IMR-90 (cell line): ENCODE data around the gene PDE5A. TPM values are rescaled to one million over a fixed set of nuclear protein-coding genes. Genes with fewer than 3 reads are reported as not detected.

ENCODE experiments used
- ATAC-seq: fragments of 200-7000 bp; cut with Tn5 transposase; 2 replicates; pipeline ENCODE4 v1.9.1; 2020; ENCODE audit warnings: low read depth, mild to moderate bottlenecking, moderate library complexity
- BruUV-seq: library from RNA; stranded (reverse); fragments of 400-500 nt; replicated peaks from 2 replicates; lab custom pipeline; 2021; lab: Mats Ljungman, UMichigan
- CTCF ChIA-PET: fragments of 300-600 bp; formaldehyde crosslinking; extraction: SDS; loops from one replicate; lab custom pipeline; 2021; ENCODE audit warnings: antibody characterized with exemption; lab: Yijun Ruan, JAX
- POLR2A ChIA-PET: fragments of 300-600 bp; sonication (Branson Sonifier 250); formaldehyde crosslinking; loops from one replicate; lab custom pipeline; 2022; ENCODE audit warnings: antibody characterized with exemption; ENCODE audit not compliant: unreplicated experiment; lab: Charles Lee
- DNase-seq: peaks from one replicate; pipeline ENCODE4 v3.0.0; 2013
- H2AFZ ChIP-seq: replicated peaks from 2 replicates; pipeline ENCODE3; 2013; ENCODE audit warnings: low read length, mild to moderate bottlenecking; ENCODE audit not compliant: poor library complexity
- H2AK5ac ChIP-seq: 2 replicates; pipeline ENCODE4 v1.6.1; 2013; ENCODE audit warnings: low read depth, low read length, inconsistent platforms
- H2AK9ac ChIP-seq: replicated peaks from 2 replicates; pipeline ENCODE3; 2013; ENCODE audit warnings: mild to moderate bottlenecking, low read depth, low read length, moderate library complexity; ENCODE audit not compliant: poor library complexity
- H2BK120ac ChIP-seq: 2 replicates; pipeline ENCODE4 v1.6.1; 2013; ENCODE audit warnings: low read depth, low read length, inconsistent platforms
- H2BK15ac ChIP-seq: 3 replicates; pipeline ENCODE4 v1.6.1; 2013; ENCODE audit warnings: low read depth, low read length, inconsistent platforms
- H2BK20ac ChIP-seq: 2 replicates; pipeline ENCODE4 v1.6.1; 2013; ENCODE audit warnings: low read depth, mild to moderate bottlenecking, inconsistent platforms, low read length, moderate library complexity
- H2BK5ac ChIP-seq: 2 replicates; pipeline ENCODE4 v1.6.1; 2013; ENCODE audit warnings: mild to moderate bottlenecking, low read depth, low read length, inconsistent platforms; ENCODE audit not compliant: poor library complexity, severe bottlenecking
- H3K14ac ChIP-seq: replicated peaks from 2 replicates; pipeline ENCODE4 v1.6.1; 2013; ENCODE audit warnings: low read depth, low read length, inconsistent platforms
- H3K18ac ChIP-seq: 2 replicates; pipeline ENCODE4 v1.6.1; 2013; ENCODE audit warnings: low read depth, low read length, control low read depth
- H3K23ac ChIP-seq: 2 replicates; pipeline ENCODE4 v1.6.1; 2013; ENCODE audit warnings: low read depth, low read length, inconsistent platforms
- H3K27ac ChIP-seq: 2 replicates; pipeline ENCODE4 v1.5.1; 2013; ENCODE audit warnings: mild to moderate bottlenecking, control low read depth, low read length; ENCODE audit not compliant: insufficient read depth
- H3K27me3 ChIP-seq: 2 replicates; pipeline ENCODE4 v1.6.1; 2013; ENCODE audit warnings: low read length; ENCODE audit not compliant: control insufficient read depth, insufficient read depth
- H3K36me3 ChIP-seq: 2 replicates; pipeline ENCODE4 v1.6.1; 2013; ENCODE audit warnings: low read length, mixed read lengths; ENCODE audit not compliant: control insufficient read depth, insufficient read depth
- H3K4ac ChIP-seq: 2 replicates; pipeline ENCODE4 v1.6.1; 2013; ENCODE audit warnings: low read depth, low read length, inconsistent platforms
- H3K4me1 ChIP-seq: 2 replicates; pipeline ENCODE4 v1.6.1; 2013; ENCODE audit warnings: low read length, mixed read lengths; ENCODE audit not compliant: control insufficient read depth, insufficient read depth
- H3K4me2 ChIP-seq: 2 replicates; pipeline ENCODE4 v1.6.1; 2013; ENCODE audit warnings: low read depth, mild to moderate bottlenecking, control low read depth, low read length, moderate library complexity
- H3K4me3 ChIP-seq: 2 replicates; pipeline ENCODE4 v1.5.1; 2013; ENCODE audit warnings: low read depth, mild to moderate bottlenecking, control low read depth, low read length, moderate library complexity; ENCODE audit not compliant: insufficient read depth
- H3K56ac ChIP-seq: 2 replicates; pipeline ENCODE4 v1.6.1; 2013; ENCODE audit warnings: low read length, inconsistent platforms; ENCODE audit not compliant: insufficient read depth; ENCODE audit errors: extremely low read depth
- H3K79me1 ChIP-seq, 2 experiments: 2 replicates each; pipeline ENCODE4 v1.6.1; 2013; ENCODE audit warnings: low read length in 2 of 2, inconsistent platforms in 1 of 2, low read depth in 1 of 2
- H3K9ac ChIP-seq: 2 replicates; pipeline ENCODE4 v1.6.1; 2013; ENCODE audit warnings: low read depth, low read length, control low read depth
- H3K9me1 ChIP-seq: 2 replicates; pipeline ENCODE4 v1.6.1; 2013; ENCODE audit warnings: low read length, inconsistent platforms; ENCODE audit not compliant: insufficient read depth
- H3K9me3 ChIP-seq: 2 replicates; pipeline ENCODE4 v1.6.1; 2013; ENCODE audit warnings: low read length; ENCODE audit not compliant: control insufficient read depth, insufficient read depth
- H4K20me1 ChIP-seq: 2 replicates; pipeline ENCODE4 v1.6.1; 2013; ENCODE audit warnings: low read length, inconsistent platforms; ENCODE audit not compliant: insufficient read depth
- H4K5ac ChIP-seq: 2 replicates; pipeline ENCODE4 v1.6.1; 2013; ENCODE audit warnings: mild to moderate bottlenecking, low read depth, low read length, control low read depth
- H4K8ac ChIP-seq, 2 experiments: 2 replicates each; pipeline ENCODE4 v1.6.1; 2013; ENCODE audit warnings: low read depth in 2 of 2, low read length in 2 of 2, control low read depth in 1 of 2, inconsistent platforms in 1 of 2
- H4K91ac ChIP-seq: 2 replicates; pipeline ENCODE4 v1.6.1; 2013; ENCODE audit warnings: low read depth, low read length, inconsistent platforms; ENCODE audit not compliant: insufficient read depth
- CEBPB ChIP-seq: IDR thresholded peaks from 2 replicates; pipeline ENCODE4 v1.6.1; 2012; ENCODE audit warnings: low read depth, low read length, improper control_type of control experiment
- CHD1 ChIP-seq: IDR thresholded peaks from 2 replicates; pipeline ENCODE4 v1.6.1; 2012; ENCODE audit warnings: low read depth, low read length, improper control_type of control experiment
- dilution Hi-C: fragments of 300-500 bp; cut with HindIII; formaldehyde crosslinking; loops from one replicate; pipeline ENCODE4 v1.14.3; 2018; ENCODE audit warnings: low sequenced_read_pairs; ENCODE audit not compliant: unreplicated experiment
- in situ Hi-C: fragments of 300-500 bp; cut with MboI; formaldehyde crosslinking; loops from 3 replicates; pipeline ENCODE4 v1.14.3; 2019; ENCODE audit warnings: low sequenced_read_pairs, inconsistent platforms, mixed read lengths
- intact Hi-C: fragments of 100-400 bp; cut with micrococcal nuclease; formaldehyde crosslinking; loops from 2 replicates; pipeline ENCODE4 v1.10.0; 2022
- polyA plus RNA-seq, 3 experiments: library from polyadenylated mRNA; depleted of rRNA; stranded (reverse); fragments of >200 nt; gene quantifications; 2 replicates each; pipeline ENCODE4 v1.2.3, GENCODE V29; 2012; ENCODE audit warnings: low replicate concordance in 1 of 3
- total RNA-seq: library from RNA; depleted of rRNA; stranded (reverse); fragments of >200 nt; gene quantifications from 2 replicates; pipeline ENCODE4 v1.2.3, GENCODE V29; 2012

Gene PDE5A
- total and polyA plus RNA-seq, 2 of the 4 experiments (the other 2 are of a cell fraction) = 101 to 770 TPM

DNA sequence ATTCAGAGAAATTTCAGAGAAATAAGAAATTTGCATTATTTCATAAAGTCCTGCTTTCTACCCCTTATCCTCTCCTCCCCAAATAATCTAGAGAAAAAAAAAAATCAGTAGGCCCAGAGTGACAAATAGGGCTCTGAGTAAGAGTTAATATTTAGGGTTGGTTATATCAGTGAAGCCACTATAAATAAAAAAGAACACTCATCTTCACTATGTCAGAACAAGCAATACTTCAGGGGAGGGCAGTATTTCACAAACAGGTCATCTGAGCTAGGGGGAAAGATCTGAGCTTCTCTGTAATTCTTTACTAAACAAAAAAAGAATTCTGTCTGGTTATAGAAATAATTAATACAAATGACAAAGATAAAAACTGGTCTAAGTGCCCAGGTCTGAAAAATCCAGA lies 39.4 kb downstream of the PDE5A start:
- ATAC-seq = peak; percentile 22; the same call in 1 of the 2 replicates
- peaks cover 40% of the 10 kb centered on the region for H3K36me3 ChIP-seq
- POLR2A ChIA-PET = no interaction called here
- H4K5ac ChIP-seq = no peak overlapping the region
- H3K27me3 ChIP-seq = no peaks in the 10 kb centered on the region
- peaks cover 76% of the 10 kb centered on the region for H4K20me1 ChIP-seq
- no peak overlapping the region for H2BK15ac ChIP-seq
- H3K79me1 ChIP-seq = peaks cover 11 to 49% of the 10 kb centered on the region in 2 experiments
- no TSS peak for BruUV-seq
- dilution Hi-C loops (no loop called here), in situ Hi-C loops (no loop called here), intact Hi-C loops (no loop called here)
- H3K27ac ChIP-seq = no peak overlapping the region
- no peak overlapping the region for H4K91ac ChIP-seq
- H2BK120ac ChIP-seq = no peak overlapping the region
- TF ChIP-seq CHD1 (no peak), CEBPB (peak; percentile 72)
- no peak overlapping the region for H2BK5ac ChIP-seq
- H3K9ac ChIP-seq = no peak overlapping the region
- H3K9me1 ChIP-seq = peaks cover 9% of the 10 kb centered on the region
- H2AK5ac ChIP-seq = no peak overlapping the region
- no peak overlapping the region for H2AK9ac ChIP-seq
- no peak overlapping the region for H3K4me3 ChIP-seq
- no peak overlapping the region for H3K56ac ChIP-seq
- H3K9me3 ChIP-seq = no peaks in the 10 kb centered on the region
- H3K4ac ChIP-seq = no peak overlapping the region
- no peak overlapping the region for H2BK20ac ChIP-seq
- no peak overlapping the region for H4K8ac ChIP-seq
- no peak overlapping the region for H3K23ac ChIP-seq
- no peak overlapping the region for H3K18ac ChIP-seq
- H3K4me1 ChIP-seq = peaks cover 13% of the 10 kb centered on the region
- no peak overlapping the region for H3K4me2 ChIP-seq
- H2AFZ ChIP-seq = no peak overlapping the region
- no peak overlapping the region for H3K14ac ChIP-seq
- peak; percentile 60 for DNase-seq
- CTCF ChIA-PET = interaction anchor here (0.6 kb wide), 1 partner anchor 21 kb away, joined by 6 read pairs; no protein-coding TSS in a partner anchor
